HepG2 (cell line): ENCODE data around the gene KRT15. TPM values are rescaled to one million over a fixed set of nuclear protein-coding genes. Genes with fewer than 3 reads are reported as not detected.

Experiments used
- ARID2 ChIP-seq: sonication (generic); formaldehyde crosslinking; IDR thresholded peaks from 2 replicates; pipeline ENCODE4 v1.8.1; 2022; ENCODE audit warnings: mild to moderate bottlenecking, missing genetic modification reagents, borderline replicate concordance
- E2F1 ChIP-seq: sonication (generic); formaldehyde crosslinking; IDR thresholded peaks from 2 replicates; pipeline ENCODE4 v1.5.0; 2020; ENCODE audit warnings: missing genetic modification reagents
- EP300 ChIP-seq, 3 experiments: sonication (generic) in 1 of 3; formaldehyde crosslinking in 1 of 3; IDR thresholded peaks; 2 replicates each; pipeline versions ENCODE4 v1.5.1 to v1.6.1; 2011 to 2020; ENCODE audit warnings: low read depth in 2 of 3, low read length in 2 of 3, borderline replicate concordance in 1 of 3, improper control_type of control experiment in 1 of 3, mild to moderate bottlenecking in 1 of 3, missing genetic modification reagents in 1 of 3, moderate library complexity in 1 of 3
- ERF ChIP-seq: IDR thresholded peaks from 2 replicates; pipeline ENCODE4 v1.6.1; 2018; ENCODE audit warnings: missing biosample characterization, missing genetic modification reagents
- FOXC1 ChIP-seq: sonication (generic); formaldehyde crosslinking; IDR thresholded peaks from 2 replicates; pipeline ENCODE4 v1.8.0; 2022; ENCODE audit warnings: mild to moderate bottlenecking, missing genetic modification reagents, borderline replicate concordance
- JUND ChIP-seq: sonication (generic); formaldehyde crosslinking; IDR thresholded peaks from 2 replicates; pipeline ENCODE4 v1.8.0; 2022; ENCODE audit warnings: mild to moderate bottlenecking, missing genetic modification reagents
- PAWR ChIP-seq: sonication (generic); formaldehyde crosslinking; IDR thresholded peaks from 2 replicates; pipeline ENCODE4 v1.4.0; 2020; ENCODE audit warnings: missing genetic modification reagents, mild to moderate bottlenecking, borderline replicate concordance
- PAX8 ChIP-seq: sonication (generic); formaldehyde crosslinking; IDR thresholded peaks from 2 replicates; pipeline ENCODE4 v1.8.0; 2022; ENCODE audit warnings: mild to moderate bottlenecking, missing genetic modification reagents, borderline replicate concordance
- PAXIP1 ChIP-seq: sonication (generic); formaldehyde crosslinking; conservative IDR thresholded peaks from 2 replicates; pipeline ENCODE4 v1.4.0; 2020; ENCODE audit warnings: mild to moderate bottlenecking, missing genetic modification reagents, moderate library complexity
- RAD51 ChIP-seq: fragments of 450-650 bp; IDR thresholded peaks from 2 replicates; pipeline ENCODE4 v1.6.1; 2016; ENCODE audit warnings: borderline replicate concordance
- RFX5 ChIP-seq: IDR thresholded peaks from 2 replicates; pipeline ENCODE4 v1.6.1; 2011; ENCODE audit warnings: low read depth, low read length, improper control_type of control experiment
- ZNF124 ChIP-seq: sonication (generic); formaldehyde crosslinking; IDR thresholded peaks from 2 replicates; pipeline ENCODE4 v1.4.0; 2020; ENCODE audit warnings: missing genetic modification reagents
- ZNF30 ChIP-seq: sonication (generic); formaldehyde crosslinking; IDR thresholded peaks from 2 replicates; pipeline ENCODE4 v1.5.0; 2020; ENCODE audit warnings: mild to moderate bottlenecking, missing genetic modification reagents
- ZNF564 ChIP-seq: sonication (generic); formaldehyde crosslinking; IDR thresholded peaks from 2 replicates; pipeline ENCODE4 v1.8.1; 2023; ENCODE audit warnings: mild to moderate bottlenecking, missing genetic modification reagents
- ZNF589 ChIP-seq: sonication (generic); formaldehyde crosslinking; conservative IDR thresholded peaks from 2 replicates; pipeline ENCODE4 v1.8.0; 2022; ENCODE audit warnings: mild to moderate bottlenecking, moderate library complexity, missing genetic modification reagents
- ZNF672 ChIP-seq: sonication (generic); formaldehyde crosslinking; IDR thresholded peaks from 2 replicates; pipeline ENCODE4 v1.8.1; 2022; ENCODE audit warnings: missing genetic modification reagents
- ZNF761 ChIP-seq: sonication (generic); formaldehyde crosslinking; conservative IDR thresholded peaks from 2 replicates; pipeline ENCODE4 v1.4.0; 2020; ENCODE audit warnings: mild to moderate bottlenecking, missing genetic modification reagents
- ZNF772 ChIP-seq: sonication (generic); formaldehyde crosslinking; IDR thresholded peaks from 2 replicates; pipeline ENCODE4 v1.5.0; 2020; ENCODE audit warnings: mild to moderate bottlenecking, missing genetic modification reagents
- ZNF788 ChIP-seq: sonication (generic); formaldehyde crosslinking; IDR thresholded peaks from 2 replicates; pipeline ENCODE4 v1.5.0; 2020; ENCODE audit warnings: mild to moderate bottlenecking, missing genetic modification reagents, borderline replicate concordance
- ZNF800 ChIP-seq: sonication (generic); formaldehyde crosslinking; IDR thresholded peaks from 2 replicates; pipeline ENCODE4 v1.4.0; 2020; ENCODE audit warnings: missing genetic modification reagents
- ZNF83 ChIP-seq: sonication (generic); formaldehyde crosslinking; IDR thresholded peaks from 2 replicates; pipeline ENCODE4 v1.4.0; 2020; ENCODE audit warnings: missing genetic modification reagents, mild to moderate bottlenecking, borderline replicate concordance
- ZNF839 ChIP-seq: sonication (generic); formaldehyde crosslinking; IDR thresholded peaks from 2 replicates; pipeline ENCODE4 v1.4.0; 2020; ENCODE audit warnings: missing genetic modification reagents, mild to moderate bottlenecking, borderline replicate concordance
- ZSCAN25 ChIP-seq: sonication (generic); formaldehyde crosslinking; IDR thresholded peaks from 2 replicates; pipeline ENCODE4 v1.8.0; 2022; ENCODE audit warnings: mild to moderate bottlenecking, missing genetic modification reagents
- polyA plus RNA-seq, 8 experiments: library from polyadenylated mRNA; depleted of rRNA in 3 of 8; stranded (reverse) in 7 of 8; unstranded in 1 of 8; fragments of >200 nt; fragmentation: Illumina TruSeq in 4 of 8; extraction: Trizol in 4 of 8; gene quantifications; 2 replicates each; pipeline versions ENCODE4 v1.2.1 to v1.2.3, GENCODE V29; 2011 to 2016; ENCODE audit warnings: low read depth in 4 of 8, missing spikeins in 1 of 8, mixed read lengths in 1 of 8; ENCODE audit not compliant: insufficient read depth in 1 of 8
- total RNA-seq, 5 experiments: library from RNA; depleted of rRNA; stranded (reverse); fragments of >200 nt; fragmentation: Illumina TruSeq; extraction: Trizol; gene quantifications; 2 replicates each; pipeline ENCODE4 v1.2.3, GENCODE V29; 2016; ENCODE audit warnings: low read depth in 1 of 5

KRT15 gene
- total and polyA plus RNA-seq, 2 of the 13 experiments (the other 11 are each of a cell fraction or from before 2014, with no cell fraction given): 0.46 to 0.63 TPM

GRCh38 chr17:41527063-41528023 is 8.7 kb upstream of the KRT15 start (continued):
- no peak for TF ChIP-seq PAXIP1 (CRISPR knock-in tag)
- no peak for TF ChIP-seq ZNF124 (CRISPR knock-in tag)
- no peak for TF ChIP-seq RAD51
- TF ChIP-seq FOXC1 (CRISPR knock-in tag): no peak
- no peak for TF ChIP-seq ZNF672
- TF ChIP-seq ZNF772 (CRISPR knock-in tag): peak; percentile 51; the same call in 1 of the 2 replicates
- 0 out of 2 replicates have a peak, but pooled peaks have one; percentile 7 for TF ChIP-seq ZNF83
- TF ChIP-seq ZNF788 (CRISPR knock-in tag): peak; percentile 50; the same call in 1 of the 2 replicates
- no peak for TF ChIP-seq PAWR (CRISPR knock-in tag)
- TF ChIP-seq RFX5: no peak
- TF ChIP-seq ZSCAN25 (CRISPR knock-in tag): no peak
- TF ChIP-seq E2F1 (CRISPR knock-in tag): no peak
- no peak for TF ChIP-seq ZNF564 (CRISPR knock-in tag)
- TF ChIP-seq ZNF30 (CRISPR knock-in tag): no peak
- TF ChIP-seq ARID2 (CRISPR knock-in tag): no peak
- TF ChIP-seq ERF (CRISPR knock-in tag): no peak
- TF ChIP-seq EP300 (IDR thresholded peaks at IDR 0.05; ENCODE audit: low read depth in 2 of 2, low read length in 2 of 2): no peak
- no peak for TF ChIP-seq EP300 (CRISPR knock-in tag; IDR thresholded peaks at IDR 0.05; ENCODE audit: borderline replicate concordance)
- peak; percentile 49; the same call in 1 of the 2 replicates for TF ChIP-seq ZNF589
- no peak for TF ChIP-seq JUND (CRISPR knock-in tag)
- TF ChIP-seq ZNF761 (CRISPR knock-in tag): no peak
- TF ChIP-seq PAX8 (CRISPR knock-in tag): no peak
- no peak for TF ChIP-seq ZNF800 (CRISPR knock-in tag)
- TF ChIP-seq ZNF839 (CRISPR knock-in tag): peak; percentile 17; the same call in 1 of the 2 replicates
